HCT116 (cell line): ENCODE data around the gene TPH2. TPM values are rescaled to one million over a fixed set of nuclear protein-coding genes. Genes with fewer than 3 reads are reported as not detected.

Experiments
- ATAC-seq: fragments of 200-7000 bp; cut with Tn5 transposase; 2 replicates; pipeline ENCODE4 v1.9.1; 2020; ENCODE audit warnings: mild to moderate bottlenecking, moderate library complexity
- BruUV-seq: library from RNA; stranded (reverse); fragments of 400-500 nt; replicated peaks from 2 replicates; lab custom pipeline; 2021; lab: Mats Ljungman, UMichigan
- CTCF ChIA-PET: fragments of 300-600 bp; sonication (Branson Sonifier 250); formaldehyde crosslinking; loops from one replicate; lab custom pipeline; 2021; ENCODE audit warnings: antibody characterized with exemption; lab: Charles Lee
- POLR2A ChIA-PET: fragments of 300-600, 350-600 bp; sonication (Branson Sonifier 250); formaldehyde crosslinking; loops from one replicate; lab custom pipeline; 2021; ENCODE audit warnings: antibody characterized with exemption; lab: Charles Lee
- RAD21 ChIA-PET, 2 experiments: fragments of 300-600 bp; sonication (Branson Sonifier 250); formaldehyde crosslinking; loops; one replicate each; lab custom pipeline; 2023; ENCODE audit warnings: low total read pairs in 2 of 2; ENCODE audit not compliant: uncharacterized antibody in 2 of 2, unreplicated experiment in 2 of 2, low non-redundant PET in 1 of 2; lab: Charles Lee
- DNase-seq: peaks from one replicate; pipeline ENCODE4 v3.0.0-alpha.2; 2010; ENCODE audit warnings: low read depth, low spot score
- H2AFZ ChIP-seq: fragments of 200-600 bp; shearing (Covaris generic), sonication (generic); 2 replicates; pipeline ENCODE4 v1.6.1; 2017; ENCODE audit warnings: low read depth, mixed run types, mixed read lengths, antibody characterized with exemption, low read length; ENCODE audit not compliant: poor library complexity, severe bottlenecking
- H3K27ac ChIP-seq: 2 replicates; pipeline ENCODE4 v1.5.1; 2012; ENCODE audit warnings: low read depth, low read length
- H3K27me3 ChIP-seq: fragments of 200-600 bp; sonication (generic); 2 replicates; pipeline ENCODE4 v1.6.1; 2016; ENCODE audit warnings: mixed run types, low read length, mixed read lengths; ENCODE audit not compliant: insufficient read depth
- H3K36me3 ChIP-seq, 2 experiments: fragments of 200-500 bp in 1 of 2; fragments of 200-600 bp in 1 of 2; sonication (Bioruptor generic) in 1 of 2; sonication (generic) in 1 of 2; 2 replicates each; pipeline versions ENCODE4 v1.5.1 to v1.6.1; 2014 to 2016; ENCODE audit warnings: low read length in 2 of 2, inconsistent platforms in 1 of 2, mixed read lengths in 1 of 2, mixed run types in 1 of 2; ENCODE audit not compliant: insufficient read depth in 2 of 2, control insufficient read depth in 1 of 2
- H3K4me1 ChIP-seq, 2 experiments: fragments of 200-600 bp in 1 of 2; sonication (generic) in 1 of 2; 2 replicates each; pipeline versions ENCODE4 v1.5.1 to v1.6.1; 2012 to 2017; ENCODE audit warnings: low read length in 2 of 2, inconsistent platforms in 1 of 2, mild to moderate bottlenecking in 1 of 2, mixed read lengths in 1 of 2, mixed run types in 1 of 2, moderate library complexity in 1 of 2; ENCODE audit not compliant: insufficient read depth in 2 of 2, control insufficient read depth in 1 of 2
- H3K4me2 ChIP-seq: fragments of 200-600 bp; sonication (generic); 2 replicates; pipeline ENCODE4 v1.6.1; 2017; ENCODE audit warnings: mixed run types, low read length, mixed read lengths
- H3K4me3 ChIP-seq, 2 experiments: fragments of 200-600 bp in 1 of 2; sonication (generic) in 1 of 2; replicated peaks in 1 of 2; 2 replicates each; pipeline ENCODE4 v1.5.1; 2011 to 2016; ENCODE audit warnings: low read length in 2 of 2, control low read depth in 1 of 2, low read depth in 1 of 2, mild to moderate bottlenecking in 1 of 2, mixed read lengths in 1 of 2, mixed run types in 1 of 2
- H3K79me2 ChIP-seq: fragments of 200-600 bp; sonication (generic); 2 replicates; pipeline ENCODE4 v1.6.1; 2017; ENCODE audit warnings: mild to moderate bottlenecking, mixed run types, low read length, moderate library complexity, mixed read lengths; ENCODE audit not compliant: insufficient read depth
- H3K9ac ChIP-seq: fragments of 200-600 bp; sonication (generic); 2 replicates; pipeline ENCODE4 v1.6.1; 2016; ENCODE audit warnings: low read length, mixed read lengths
- H3K9me2 ChIP-seq: fragments of 200-600 bp; sonication (generic), shearing (Covaris generic); 2 replicates; pipeline ENCODE4 v1.6.1; 2017; ENCODE audit warnings: mixed run types, mild to moderate bottlenecking, moderate library complexity; ENCODE audit not compliant: insufficient read depth
- H3K9me3 ChIP-seq, 2 experiments: fragments of 200-500 bp in 1 of 2; fragments of 200-600 bp in 1 of 2; sonication (Bioruptor generic) in 1 of 2; sonication (generic) in 1 of 2; 2 replicates each; pipeline ENCODE4 v1.6.1; 2014 to 2017; ENCODE audit warnings: low read length in 2 of 2, mixed read lengths in 2 of 2, inconsistent platforms in 1 of 2, low read depth in 1 of 2, mild to moderate bottlenecking in 1 of 2, mixed run types in 1 of 2, moderate library complexity in 1 of 2; ENCODE audit not compliant: control insufficient read depth in 1 of 2, insufficient read depth in 1 of 2
- H4K20me1 ChIP-seq: fragments of 200-600 bp; sonication (generic), shearing (Covaris generic); 2 replicates; pipeline ENCODE4 v1.6.1; 2017; ENCODE audit warnings: mixed run types, mild to moderate bottlenecking, moderate library complexity; ENCODE audit not compliant: insufficient read depth
- ATF3 ChIP-seq: IDR thresholded peaks from 2 replicates; pipeline ENCODE4 v1.6.1; 2012
- CTCF ChIP-seq, 3 experiments: fragments of 200-600 bp in 1 of 3; sonication (generic) in 1 of 3; IDR thresholded peaks in 2 of 3; conservative IDR thresholded peaks in 1 of 3; 2 replicates each; pipeline ENCODE4 v1.5.1; 2012 to 2017; ENCODE audit warnings: low read depth in 2 of 3, low read length in 2 of 3, antibody characterized with exemption in 1 of 3, borderline replicate concordance in 1 of 3, control low read depth in 1 of 3, mild to moderate bottlenecking in 1 of 3, mixed read lengths in 1 of 3, mixed run types in 1 of 3, moderate library complexity in 1 of 3; ENCODE audit not compliant: insufficient read depth in 1 of 3
- EGR1 ChIP-seq: IDR thresholded peaks from 2 replicates; pipeline ENCODE4 v1.6.1; 2012; ENCODE audit warnings: low read depth
- ELF1 ChIP-seq: IDR thresholded peaks from 2 replicates; pipeline ENCODE4 v1.6.1; 2012; ENCODE audit warnings: low read depth, borderline replicate concordance
- EZH2phosphoT487 ChIP-seq: fragments of 200-600 bp; IDR thresholded peaks from 2 replicates; pipeline ENCODE4 v1.6.1; 2018; ENCODE audit warnings: antibody characterized with exemption, borderline replicate concordance
- REST ChIP-seq: IDR thresholded peaks from 2 replicates; pipeline ENCODE4 v1.6.1; 2012; ENCODE audit warnings: low read depth
- SIN3A ChIP-seq: IDR thresholded peaks from 2 replicates; pipeline ENCODE4 v1.6.1; 2012; ENCODE audit warnings: low read depth
- SRF ChIP-seq: IDR thresholded peaks from 2 replicates; pipeline ENCODE4 v1.6.1; 2012; ENCODE audit warnings: low read depth
- YY1 ChIP-seq: IDR thresholded peaks from 2 replicates; pipeline ENCODE4 v1.6.1; 2011; ENCODE audit warnings: low read length, low read depth, moderate library complexity, mild to moderate bottlenecking; ENCODE audit not compliant: insufficient replicate concordance; ENCODE audit errors: extremely low read depth
- ZFX ChIP-seq: fragments of 450-650 bp; IDR thresholded peaks from 2 replicates; pipeline ENCODE4 v1.6.1; 2017
- ZNF274 ChIP-seq: fragments of 200-500 bp; sonication (Bioruptor generic); IDR thresholded peaks from 2 replicates; pipeline ENCODE4 v1.6.1; 2014; ENCODE audit warnings: mild to moderate bottlenecking, low read depth, low read length, inconsistent platforms
- intact Hi-C: fragments of 100-400 bp; cut with micrococcal nuclease; formaldehyde crosslinking; loops from 2 replicates; pipeline ENCODE4 v1.10.0; 2022
- total RNA-seq: library from RNA; stranded (reverse); gene quantifications from one replicate; pipeline ENCODE4 v1.2.1, GENCODE V29; 2021; ENCODE audit not compliant: unreplicated experiment
- TF ChIP-seq, protein P1 (sequence below): IDR thresholded peaks from 2 replicates; pipeline ENCODE4 v1.6.1; 2012

The TPH2 gene
- total RNA-seq, 1 experiment from 2014 or later: not detected

DNA sequence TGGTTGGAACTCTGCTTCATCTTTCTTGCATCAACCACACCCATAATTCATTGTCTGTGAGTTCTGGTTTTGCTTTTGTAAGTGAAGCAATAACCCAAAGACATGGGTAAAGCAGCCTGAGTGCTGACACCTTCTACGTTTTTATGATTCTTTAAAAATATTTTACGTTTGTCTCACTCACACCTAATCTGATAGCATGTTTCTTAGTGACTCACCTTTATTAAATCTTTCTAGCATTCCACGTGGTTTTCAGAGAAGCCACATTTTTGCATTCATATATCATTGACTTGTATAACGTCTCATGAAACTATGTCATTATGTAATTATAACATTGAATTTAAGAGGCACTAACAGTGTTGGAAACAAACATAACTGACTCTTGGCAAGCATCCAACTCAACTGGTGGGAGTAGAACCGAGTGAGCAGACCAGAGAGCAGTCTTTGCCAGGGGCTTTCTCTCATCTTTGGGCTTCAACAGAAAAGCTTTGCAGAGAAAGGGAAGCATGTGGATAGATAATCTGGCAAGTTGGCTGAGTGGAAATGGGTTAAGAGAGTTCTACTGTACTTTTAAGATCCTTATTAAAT, 118.8 kb downstream of the TPH2 start:
- RAD21 ChIA-PET: no interaction called here
- intact Hi-C loops: no loop called here
- H3K4me2 ChIP-seq: no peak overlapping the region
- no peaks in the 10 kb centered on the region for H3K9me3 ChIP-seq
- CTCF ChIA-PET: no interaction called here
- H3K9me2 ChIP-seq: no peaks in the 10 kb centered on the region
- no peak for TF ChIP-seq ATF3
- no peak for TF ChIP-seq EZH2phosphoT487
- no peak for TF ChIP-seq ZFX
- TF ChIP-seq ZNF274: no peak
- TF ChIP-seq CTCF (IDR thresholded peaks at IDR 0.05 in 2 of 3, conservative IDR thresholded peaks at IDR 0.05 in 1 of 3; ENCODE audit: borderline replicate concordance in 1 of 3, insufficient read depth in 1 of 3, low read depth in 2 of 3, low read length in 2 of 3): no peak
- TF ChIP-seq, protein P1, sequence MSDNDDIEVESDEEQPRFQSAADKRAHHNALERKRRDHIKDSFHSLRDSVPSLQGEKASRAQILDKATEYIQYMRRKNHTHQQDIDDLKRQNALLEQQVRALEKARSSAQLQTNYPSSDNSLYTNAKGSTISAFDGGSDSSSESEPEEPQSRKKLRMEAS: no peak
- TF ChIP-seq YY1: no peak
- TF ChIP-seq SRF: no peak
- TF ChIP-seq ELF1: no peak
- TF ChIP-seq SIN3A: no peak
- no peak for TF ChIP-seq EGR1
- TF ChIP-seq REST: no peak
- TF ChIP-seq, all 23 proteins: peak for 0
- ATAC-seq (no peak), DNase-seq (no peak)
- no peak overlapping the region for H3K27ac ChIP-seq
- no TSS peak for BruUV-seq
- no peak overlapping the region for H3K4me3 ChIP-seq
- no peaks in the 10 kb centered on the region for H4K20me1 ChIP-seq
- H3K79me2 ChIP-seq: no peaks in the 10 kb centered on the region
- no peak overlapping the region for H2AFZ ChIP-seq
- H3K9ac ChIP-seq: no peak overlapping the region
- no peaks in the 10 kb centered on the region for H3K27me3 ChIP-seq
- POLR2A ChIA-PET: no interaction called here
- no peaks in the 10 kb centered on the region for H3K4me1 ChIP-seq
- H3K36me3 ChIP-seq: no peaks in the 10 kb centered on the region
